ENCODE data around the gene YARS2. TPM values are rescaled to one million over a fixed set of nuclear protein-coding genes. Genes with fewer than 3 reads are reported as not detected.

Gene YARS2
- total and polyA plus RNA-seq, 2 of the 13 experiments (the other 11 are each of a cell fraction or from before 2014, with no cell fraction given) = 17.9 to 39.6 TPM

- TF ChIP-seq SNAPC4 (CRISPR knock-in tag; IDR thresholded peaks at IDR 0.05) = no peak
- peak; percentile 91 to 98 for TF ChIP-seq POLR2A (IDR thresholded peaks at IDR 0.05; ENCODE audit: insufficient read depth in 1 of 2, low read depth in 2 of 2, low read length in 2 of 2)
- TF ChIP-seq RELA (CRISPR knock-in tag; IDR thresholded peaks at IDR 0.05) = peak; percentile 64; the same call in 1 of the 2 replicates
- TF ChIP-seq ZNF549 (CRISPR knock-in tag; IDR thresholded peaks at IDR 0.05) = no peak
- TF ChIP-seq TBL1XR1 (IDR thresholded peaks at IDR 0.05; ENCODE audit: borderline replicate concordance, low read length, partially characterized antibody) = no peak
- no peak for TF ChIP-seq ATF7 (IDR thresholded peaks at IDR 0.05)
- no peak for TF ChIP-seq ATF7 (CRISPR knock-in tag; IDR thresholded peaks at IDR 0.05)
- TF ChIP-seq MZF1 (CRISPR knock-in tag; IDR thresholded peaks at IDR 0.05; ENCODE audit: borderline replicate concordance) = no peak
- TF ChIP-seq ZNF503 (CRISPR knock-in tag; IDR thresholded peaks at IDR 0.05) = 0 out of 2 replicates have a peak, but pooled peaks have one; percentile 66
- no peak for TF ChIP-seq ONECUT2 (CRISPR knock-in tag; IDR thresholded peaks at IDR 0.05)
- TF ChIP-seq ZC3H13 (CRISPR knock-in tag; IDR thresholded peaks at IDR 0.05) = no peak
- TF ChIP-seq ZNF251 (CRISPR knock-in tag; IDR thresholded peaks at IDR 0.05) = no peak
- TF ChIP-seq CBX1 (IDR thresholded peaks at IDR 0.05; ENCODE audit: low read depth) = no peak
- TF ChIP-seq CC2D1A (CRISPR knock-in tag; IDR thresholded peaks at IDR 0.05) = no peak
- TF ChIP-seq MBD4 (IDR thresholded peaks at IDR 0.05; ENCODE audit: borderline replicate concordance, low read length) = 0 out of 2 replicates have a peak, but pooled peaks have one; percentile 31
- TF ChIP-seq MLLT10 (CRISPR knock-in tag; IDR thresholded peaks at IDR 0.05) = no peak
- no peak for TF ChIP-seq SP2 (CRISPR knock-in tag; IDR thresholded peaks at IDR 0.05)
- TF ChIP-seq GMEB1 (CRISPR knock-in tag; IDR thresholded peaks at IDR 0.05; ENCODE audit: borderline replicate concordance) = peak; percentile 68; the same call in 1 of the 2 replicates
- TF ChIP-seq ZNF343 (CRISPR knock-in tag; IDR thresholded peaks at IDR 0.05) = no peak
- no peak for TF ChIP-seq JUND (CRISPR knock-in tag; IDR thresholded peaks at IDR 0.05)
- TF ChIP-seq GPBP1L1 (CRISPR knock-in tag; IDR thresholded peaks at IDR 0.05) = no peak
These were observed at the start of gene YARS2 (continued) for GRCh38 chr12:32755654-32756475.

Data from HepG2 (cell line).